Measurements from ENCODE around the gene KRTAP10-5.
"Not testable (repeated sequence)": the region's sequence is repeated elsewhere in the genome, so short reads cannot be mapped to it uniquely, and the experiment has no call there.

Gene KRTAP10-5

GRCh38 chr21:44580231-44580821 lies at the start of gene KRTAP10-5:
Gene KRTAP10-5 (minus strand): TSS chr21:44580604. CDS start chr21:44580578, 26 bp downstream.
- DNase-seq; H3K27me3 ChIP-seq (replicated peaks); in situ Hi-C loops (cut with HindIII; ENCODE audit: low pct_ligation_motif_present, low sequenced_read_pairs); H3K36me3 ChIP-seq (replicated peaks); H3K27ac ChIP-seq; H3K4me3 ChIP-seq (ENCODE audit: low read depth, low read length): not testable (repeated sequence)

GRCh38 chr21:44628707-44629391 lies 48.4 kb upstream of the KRTAP10-5 start:
- no peaks in the 10 kb centered on the region for H3K27me3 ChIP-seq (replicated peaks)
- no peak for TF ChIP-seq CTCF (IDR thresholded peaks at IDR 0.05; ENCODE audit: low read depth, low read length, missing control alignments)
- in situ Hi-C loops (cut with HindIII; ENCODE audit: low pct_ligation_motif_present, low sequenced_read_pairs), result no loop called here
- H3K4me3 ChIP-seq (ENCODE audit: low read depth, low read length), result no peak overlapping the region
- H3K36me3 ChIP-seq (replicated peaks), result no peaks in the 10 kb centered on the region
- no peak for DNase-seq
- no peak overlapping the region for H3K27ac ChIP-seq

GRCh38 chr21:44627831-44628233 lies 47.4 kb upstream of the KRTAP10-5 start:
- DNase-seq; H3K4me3 ChIP-seq (ENCODE audit: low read depth, low read length); H3K27me3 ChIP-seq (replicated peaks); H3K27ac ChIP-seq; in situ Hi-C loops (cut with HindIII; ENCODE audit: low pct_ligation_motif_present, low sequenced_read_pairs); H3K36me3 ChIP-seq (replicated peaks): not testable (repeated sequence)

- H3K27ac ChIP-seq; H3K4me3 ChIP-seq (ENCODE audit: low read depth, low read length); in situ Hi-C loops (cut with HindIII; ENCODE audit: low pct_ligation_motif_present, low sequenced_read_pairs); DNase-seq; H3K27me3 ChIP-seq (replicated peaks); H3K36me3 ChIP-seq (replicated peaks): not testable (repeated sequence)
These were observed 46.9 kb upstream of the KRTAP10-5 start for GRCh38 chr21:44627181-44627822.

- Histone ChIP-seq H3K36me3 (replicated peaks) (no peaks in the 10 kb centered on the region), H3K4me3 (ENCODE audit: low read depth, low read length) (no peak within 1 kb of the TSS), H3K27me3 (replicated peaks) (no peaks in the 10 kb centered on the region), H3K27ac (no peak within 1 kb of the TSS)
- DNase-seq, result no peak
- no peak for TF ChIP-seq CTCF (IDR thresholded peaks at IDR 0.05; ENCODE audit: low read depth, low read length, missing control alignments)
- in situ Hi-C loops (cut with HindIII; ENCODE audit: low pct_ligation_motif_present, low sequenced_read_pairs), result no loop called here
These were observed 46.3 kb upstream of the KRTAP10-5 start, which contains the start of gene KRTAP10-9 for GRCh38 chr21:44626673-44627143. Gene KRTAP10-9 (plus strand): TSS chr21:44627093. CDS start chr21:44627172, 79 bp downstream.

GRCh38 chr21:44626262-44626661 lies 45.9 kb upstream of the KRTAP10-5 start:
- no peak overlapping the region for H3K4me3 ChIP-seq (ENCODE audit: low read depth, low read length)
- H3K27me3 ChIP-seq (replicated peaks), result no peaks in the 10 kb centered on the region
- in situ Hi-C loops (cut with HindIII; ENCODE audit: low pct_ligation_motif_present, low sequenced_read_pairs), result no loop called here
- no peaks in the 10 kb centered on the region for H3K36me3 ChIP-seq (replicated peaks)
- DNase-seq, result no peak
- TF ChIP-seq CTCF (IDR thresholded peaks at IDR 0.05; ENCODE audit: low read depth, low read length, missing control alignments), result no peak
- H3K27ac ChIP-seq, result no peak overlapping the region

- no peak overlapping the region for H3K27ac ChIP-seq
These were observed 45.4 kb upstream of the KRTAP10-5 start for GRCh38 chr21:44625756-44626155.

More at GRCh38 chr21:44625756-44626155, 45.4 kb upstream of the KRTAP10-5 start:
- no peaks in the 10 kb centered on the region for H3K36me3 ChIP-seq (replicated peaks)
- no peak for TF ChIP-seq CTCF (IDR thresholded peaks at IDR 0.05; ENCODE audit: low read depth, low read length, missing control alignments)
- H3K27me3 ChIP-seq (replicated peaks), result no peaks in the 10 kb centered on the region
- in situ Hi-C loops (cut with HindIII; ENCODE audit: low pct_ligation_motif_present, low sequenced_read_pairs), result no loop called here
- no peak overlapping the region for H3K4me3 ChIP-seq (ENCODE audit: low read depth, low read length)
- no peak for DNase-seq

Data from brain microvascular endothelial cell (primary cell).